ENCODE results near the gene DIS3L2. TPM values are rescaled to one million over a fixed set of nuclear protein-coding genes. Genes with fewer than 3 reads are reported as not detected.
A peak's percentile ranks its signal among the peaks of the same experiment; 100 is the strongest.
"Not testable (repeated sequence)": the region's sequence is repeated elsewhere in the genome, so short reads cannot be mapped to it uniquely, and the experiment has no call there.

The DIS3L2 gene
- total and polyA plus RNA-seq, 2 experiments from 2014 or later = 15.2 to 25.3 TPM

- peaks cover 10% of the 10 kb centered on the region for H3K36me3 Mint-ChIP-seq (ENCODE audit: low read depth)
- H3K9me3 Mint-ChIP-seq = 0 out of 3 replicates have a peak, but pooled peaks cover 3% of the 10 kb centered on the region
- H3K4me3 ChIP-seq = no peak overlapping the region
- DNase-seq (ENCODE audit: low spot score) (no peak), ATAC-seq (no peak)
- H2AFZ ChIP-seq = no peak overlapping the region
- no peak overlapping the region for H3K27ac Mint-ChIP-seq
- no peak overlapping the region for H3K4me2 ChIP-seq
- no peak for TF ChIP-seq POLR2AphosphoS5 (IDR thresholded peaks at IDR 0.05; ENCODE audit: low read depth)
- TF ChIP-seq EZH2phosphoT487 (IDR thresholded peaks at IDR 0.05; ENCODE audit: unreplicated experiment) = no peak
- TF ChIP-seq ZNF331 (CRISPR knock-in tag; IDR thresholded peaks at IDR 0.05; ENCODE audit: low read depth) = no peak
- H3K36me3 ChIP-seq (ENCODE audit: insufficient read depth) = no peaks in the 10 kb centered on the region
- H3K4me1 ChIP-seq (ENCODE audit: insufficient read depth) = 0 out of 2 replicates have a peak, but pooled peaks cover 8% of the 10 kb centered on the region
- no peaks in the 10 kb centered on the region for H3K9me2 ChIP-seq (ENCODE audit: insufficient read depth)
- H3K4me1 Mint-ChIP-seq = peaks cover 4% of the 10 kb centered on the region; the same call in 2 of the 3 replicates
- H3K4me3 Mint-ChIP-seq = no peak overlapping the region
- H3K27me3 Mint-ChIP-seq (ENCODE audit: insufficient read depth, low read depth, poor library complexity) = no peaks in the 10 kb centered on the region
- no peaks in the 10 kb centered on the region for H4K20me1 ChIP-seq (replicated peaks; ENCODE audit: insufficient read depth)
- no peak overlapping the region for H3K27ac ChIP-seq (ENCODE audit: low read depth)
- H3K79me2 ChIP-seq (replicated peaks; ENCODE audit: insufficient read depth) = no peaks in the 10 kb centered on the region
- H3K27me3 ChIP-seq (ENCODE audit: insufficient read depth) = no peaks in the 10 kb centered on the region
- H3F3A ChIP-seq (replicated peaks; ENCODE audit: low read depth) = no peaks in the 10 kb centered on the region
Observed at GRCh38 chr2:232029346-232029745, 67.8 kb downstream of the DIS3L2 start.

- peak; percentile 56 for DNase-seq (ENCODE audit: low spot score)
Observed at GRCh38 chr2:232030229-232030628, 68.7 kb downstream of the DIS3L2 start.

GRCh38 chr2:232035292-232035691 lies 73.8 kb downstream of the DIS3L2 start:
- not testable (repeated sequence) for H3K27ac ChIP-seq (ENCODE audit: low read depth); H3K27me3 ChIP-seq (ENCODE audit: insufficient read depth); H3K4me2 ChIP-seq; ATAC-seq; H3K36me3 ChIP-seq (ENCODE audit: insufficient read depth); H3K4me3 ChIP-seq; H4K20me1 ChIP-seq (replicated peaks; ENCODE audit: insufficient read depth); H3K27ac Mint-ChIP-seq; H3K4me3 Mint-ChIP-seq; H3K79me2 ChIP-seq (replicated peaks; ENCODE audit: insufficient read depth); H3F3A ChIP-seq (replicated peaks; ENCODE audit: low read depth); H2AFZ ChIP-seq; H3K27me3 Mint-ChIP-seq (ENCODE audit: insufficient read depth, low read depth, poor library complexity); H3K9me2 ChIP-seq (ENCODE audit: insufficient read depth); DNase-seq (ENCODE audit: low spot score)
- H3K9me3 Mint-ChIP-seq = peaks cover 21% of the 10 kb centered on the region; the same call in 2 of the 3 replicates
- peaks cover 14% of the 10 kb centered on the region for H3K4me1 Mint-ChIP-seq
- peaks cover 13% of the 10 kb centered on the region; the same call in 1 of the 2 replicates for H3K4me1 ChIP-seq (ENCODE audit: insufficient read depth)
- peaks cover 39% of the 10 kb centered on the region for H3K36me3 Mint-ChIP-seq (ENCODE audit: low read depth)

More at GRCh38 chr2:232030229-232030628, 68.7 kb downstream of the DIS3L2 start:
- H2AFZ ChIP-seq = no peak overlapping the region
- H3K36me3 ChIP-seq (ENCODE audit: insufficient read depth) = no peaks in the 10 kb centered on the region
- H3F3A ChIP-seq (replicated peaks; ENCODE audit: low read depth) = no peaks in the 10 kb centered on the region
- 0 out of 2 replicates have a peak, but pooled peaks cover 8% of the 10 kb centered on the region for H3K4me1 ChIP-seq (ENCODE audit: insufficient read depth)
- H3K4me3 ChIP-seq = no peak overlapping the region
- Mint-ChIP-seq H3K27ac (no peak overlapping the region), H3K9me3 (0 out of 3 replicates have a peak, but pooled peaks cover 3% of the 10 kb centered on the region), H3K4me3 (no peak overlapping the region), H3K27me3 (ENCODE audit: insufficient read depth, low read depth, poor library complexity) (no peaks in the 10 kb centered on the region), H3K4me1 (peaks cover 4% of the 10 kb centered on the region; the same call in 2 of the 3 replicates), H3K36me3 (ENCODE audit: low read depth) (peaks cover 14% of the 10 kb centered on the region)
- no peak overlapping the region for H3K4me2 ChIP-seq
- H3K79me2 ChIP-seq (replicated peaks; ENCODE audit: insufficient read depth) = peaks cover 3% of the 10 kb centered on the region; the same call in 1 of the 2 replicates
- TF ChIP-seq REST (IDR thresholded peaks at IDR 0.05; ENCODE audit: unreplicated experiment) (no peak), STAT1 (IDR thresholded peaks at IDR 0.05; ENCODE audit: unreplicated experiment) (no peak), CTCF (conservative IDR thresholded peaks at IDR 0.05; ENCODE audit: low read depth in 2 of 2) (peak; percentile 54 to 58)
- no peaks in the 10 kb centered on the region for H4K20me1 ChIP-seq (replicated peaks; ENCODE audit: insufficient read depth)
- ATAC-seq = peak; percentile 86
- no peaks in the 10 kb centered on the region for H3K9me2 ChIP-seq (ENCODE audit: insufficient read depth)
- no peak overlapping the region for H3K27ac ChIP-seq (ENCODE audit: low read depth)
- no peaks in the 10 kb centered on the region for H3K27me3 ChIP-seq (ENCODE audit: insufficient read depth)

- ATAC-seq; H3K4me2 ChIP-seq; H3K4me3 ChIP-seq; H4K20me1 ChIP-seq (replicated peaks; ENCODE audit: insufficient read depth); H3K27ac Mint-ChIP-seq; H2AFZ ChIP-seq; DNase-seq (ENCODE audit: low spot score); H3K4me3 Mint-ChIP-seq; H3K79me2 ChIP-seq (replicated peaks; ENCODE audit: insufficient read depth); H3K9me2 ChIP-seq (ENCODE audit: insufficient read depth); H3K27me3 ChIP-seq (ENCODE audit: insufficient read depth); H3K27ac ChIP-seq (ENCODE audit: low read depth); H3K27me3 Mint-ChIP-seq (ENCODE audit: insufficient read depth, low read depth, poor library complexity); H3K36me3 ChIP-seq (ENCODE audit: insufficient read depth); H3F3A ChIP-seq (replicated peaks; ENCODE audit: low read depth): not testable (repeated sequence)
- H3K4me1 ChIP-seq (ENCODE audit: insufficient read depth) = peaks cover 13% of the 10 kb centered on the region; the same call in 1 of the 2 replicates
- Mint-ChIP-seq H3K9me3 (peaks cover 20% of the 10 kb centered on the region; the same call in 2 of the 3 replicates), H3K4me1 (peaks cover 14% of the 10 kb centered on the region), H3K36me3 (ENCODE audit: low read depth) (peaks cover 36% of the 10 kb centered on the region)
Observed at GRCh38 chr2:232036876-232037275, 75.4 kb downstream of the DIS3L2 start.
